ENCODE measurements around the gene CLDN19.

- TF ChIP-seq DPF2 (IDR thresholded peaks at IDR 0.05) (0 out of 2 replicates have a peak, but pooled peaks have one; percentile 13), SIN3B (IDR thresholded peaks at IDR 0.05; ENCODE audit: low read depth) (no peak), ZNF140 (CRISPR knock-in tag; IDR thresholded peaks at IDR 0.05) (no peak), ZNF766 (CRISPR knock-in tag; conservative IDR thresholded peaks at IDR 0.05) (no peak), ZNF644 (tag; IDR thresholded peaks at IDR 0.05; ENCODE audit: low read depth) (no peak), ZNF23 (CRISPR knock-in tag; IDR thresholded peaks at IDR 0.05) (no peak), KLF1 (tag; IDR thresholded peaks at IDR 0.05) (no peak), FOSL1 (tag; conservative IDR thresholded peaks at IDR 0.05) (no peak), TOE1 (IDR thresholded peaks at IDR 0.05; ENCODE audit: borderline replicate concordance) (no peak), TOE1 (CRISPR knock-in tag; IDR thresholded peaks at IDR 0.05; ENCODE audit: borderline replicate concordance, low read depth) (no peak)
Observed at GRCh38 chr1:42768172-42768571, 28.1 kb upstream of the CLDN19 start.
